Activated T-cell treated with anti-CD3 and anti-CD28 coated beads, Interleukin-2, amount 50 U/mL, for 24 hours (primary cell): Measurements from ENCODE around the gene CAPS.

Experiments
- DNase-seq: peaks from one replicate; pipeline ENCODE4 v3.0.0-alpha.2; 2020
- H3K27ac Mint-ChIP-seq: 2 replicates; pipeline ENCODE4 v1.8.0; 2020; ENCODE audit warnings: mild to moderate bottlenecking, mixed read lengths
- H3K27me3 Mint-ChIP-seq: 2 replicates; pipeline ENCODE4 v1.8.0; 2020; ENCODE audit warnings: mixed read lengths
- H3K36me3 Mint-ChIP-seq: 2 replicates; pipeline ENCODE4 v1.8.0; 2020; ENCODE audit warnings: low read depth, mixed read lengths
- H3K4me1 Mint-ChIP-seq: 2 replicates; pipeline ENCODE4 v1.8.0; 2020; ENCODE audit warnings: low read depth, mixed read lengths
- H3K4me3 Mint-ChIP-seq: 2 replicates; pipeline ENCODE4 v1.8.0; 2020; ENCODE audit warnings: mild to moderate bottlenecking, moderate library complexity, mixed read lengths
- H3K9me3 Mint-ChIP-seq: 2 replicates; pipeline ENCODE4 v1.8.0; 2020; ENCODE audit warnings: mixed read lengths

The CAPS gene

GRCh38 chr19:5914358-5914774 lies 312 bp downstream of the CAPS start:
- Mint-ChIP-seq H3K36me3 (peaks cover 74% of the 10 kb centered on the region), H3K4me3 (no peak overlapping the region), H3K27ac (peak overlapping the region; percentile 29), H3K27me3 (no peaks in the 10 kb centered on the region), H3K9me3 (no peaks in the 10 kb centered on the region), H3K4me1 (no peaks in the 10 kb centered on the region)
- no peak for DNase-seq

GRCh38 chr19:5914946-5915781 lies 1.1 kb downstream of the CAPS start:
- DNase-seq = no peak
- H3K9me3 Mint-ChIP-seq = no peaks in the 10 kb centered on the region
- H3K27ac Mint-ChIP-seq = no peak overlapping the region
- H3K4me1 Mint-ChIP-seq = no peaks in the 10 kb centered on the region
- H3K4me3 Mint-ChIP-seq = no peak overlapping the region
- H3K27me3 Mint-ChIP-seq = no peaks in the 10 kb centered on the region
- H3K36me3 Mint-ChIP-seq = peaks cover 74% of the 10 kb centered on the region

- no peaks in the 10 kb centered on the region for H3K27me3 Mint-ChIP-seq
- no peak overlapping the region for H3K27ac Mint-ChIP-seq
- no peak overlapping the region for H3K4me3 Mint-ChIP-seq
- no peak for DNase-seq
- peaks cover 75% of the 10 kb centered on the region for H3K36me3 Mint-ChIP-seq
- H3K9me3 Mint-ChIP-seq = no peaks in the 10 kb centered on the region
- no peaks in the 10 kb centered on the region for H3K4me1 Mint-ChIP-seq
Observed at GRCh38 chr19:5915782-5916165, 1.7 kb downstream of the CAPS start.

GRCh38 chr19:5916181-5916708 lies 2.2 kb downstream of the CAPS start:
- Mint-ChIP-seq H3K27ac (peak overlapping the region; percentile 57), H3K9me3 (no peaks in the 10 kb centered on the region), H3K4me3 (no peak overlapping the region), H3K27me3 (no peaks in the 10 kb centered on the region), H3K4me1 (no peaks in the 10 kb centered on the region), H3K36me3 (peaks cover 77% of the 10 kb centered on the region)
- DNase-seq = no peak

- peaks cover 86% of the 10 kb centered on the region for H3K36me3 Mint-ChIP-seq
- H3K4me1 Mint-ChIP-seq = no peaks in the 10 kb centered on the region
- no peak for DNase-seq
- no peaks in the 10 kb centered on the region for H3K27me3 Mint-ChIP-seq
- no peaks in the 10 kb centered on the region for H3K9me3 Mint-ChIP-seq
- no peak overlapping the region for H3K27ac Mint-ChIP-seq
- H3K4me3 Mint-ChIP-seq = no peak overlapping the region
Observed at GRCh38 chr19:5917431-5918107, 3.5 kb downstream of the CAPS start.

- Mint-ChIP-seq H3K9me3 (no peaks in the 10 kb centered on the region), H3K4me3 (no peak overlapping the region), H3K27me3 (no peaks in the 10 kb centered on the region), H3K4me1 (no peaks in the 10 kb centered on the region), H3K27ac (peak overlapping the region; percentile 18), H3K36me3 (peaks cover 89% of the 10 kb centered on the region)
- no peak for DNase-seq
Observed at GRCh38 chr19:5918463-5919079, 4.5 kb downstream of the CAPS start.

- Mint-ChIP-seq H3K27me3 (no peaks in the 10 kb centered on the region), H3K27ac (peak overlapping the region; percentile 44), H3K4me3 (no peak overlapping the region), H3K9me3 (no peaks in the 10 kb centered on the region), H3K4me1 (no peaks in the 10 kb centered on the region), H3K36me3 (peaks cover 94% of the 10 kb centered on the region)
- no peak for DNase-seq
Observed at GRCh38 chr19:5921516-5922160, 7.6 kb downstream of the CAPS start.

GRCh38 chr19:5922161-5922545 lies 8.1 kb downstream of the CAPS start:
- Mint-ChIP-seq H3K4me3 (no peak overlapping the region), H3K27ac (no peak overlapping the region), H3K9me3 (no peaks in the 10 kb centered on the region), H3K27me3 (no peaks in the 10 kb centered on the region), H3K36me3 (peaks cover 94% of the 10 kb centered on the region), H3K4me1 (no peaks in the 10 kb centered on the region)
- no peak for DNase-seq

GRCh38 chr19:5923356-5923755 lies 9.3 kb downstream of the CAPS start:
- Mint-ChIP-seq H3K4me3 (no peak overlapping the region), H3K4me1 (no peaks in the 10 kb centered on the region), H3K27ac (peak overlapping the region; percentile 3), H3K9me3 (no peaks in the 10 kb centered on the region), H3K27me3 (no peaks in the 10 kb centered on the region), H3K36me3 (peaks cover 98% of the 10 kb centered on the region)
- DNase-seq = no peak

GRCh38 chr19:5925830-5926427 lies 11.9 kb downstream of the CAPS start:
- no peak for DNase-seq
- Mint-ChIP-seq H3K4me3 (no peak overlapping the region), H3K27ac (no peak overlapping the region), H3K36me3 (peaks cover 99% of the 10 kb centered on the region), H3K9me3 (no peaks in the 10 kb centered on the region), H3K4me1 (no peaks in the 10 kb centered on the region), H3K27me3 (no peaks in the 10 kb centered on the region)

GRCh38 chr19:5926641-5927440 lies 12.8 kb downstream of the CAPS start:
- Mint-ChIP-seq H3K4me1 (no peaks in the 10 kb centered on the region), H3K27ac (no peak overlapping the region), H3K9me3 (no peaks in the 10 kb centered on the region), H3K36me3 (peaks cover 99% of the 10 kb centered on the region), H3K4me3 (no peak overlapping the region), H3K27me3 (no peaks in the 10 kb centered on the region)
- no peak for DNase-seq

GRCh38 chr19:5927441-5927821 lies 13.4 kb downstream of the CAPS start:
- H3K4me1 Mint-ChIP-seq = no peaks in the 10 kb centered on the region
- DNase-seq = no peak
- H3K4me3 Mint-ChIP-seq = no peak overlapping the region
- peak overlapping the region; percentile 26 for H3K27ac Mint-ChIP-seq
- H3K27me3 Mint-ChIP-seq = no peaks in the 10 kb centered on the region
- H3K36me3 Mint-ChIP-seq = peaks cover 99% of the 10 kb centered on the region
- H3K9me3 Mint-ChIP-seq = no peaks in the 10 kb centered on the region

- no peaks in the 10 kb centered on the region for H3K9me3 Mint-ChIP-seq
- no peak for DNase-seq
- no peaks in the 10 kb centered on the region for H3K27me3 Mint-ChIP-seq
- no peaks in the 10 kb centered on the region for H3K4me1 Mint-ChIP-seq
- no peak overlapping the region for H3K27ac Mint-ChIP-seq
- no peak overlapping the region for H3K4me3 Mint-ChIP-seq
- peaks cover 95% of the 10 kb centered on the region for H3K36me3 Mint-ChIP-seq
Observed at GRCh38 chr19:5929179-5929578, 15.1 kb downstream of the CAPS start.
